GM08714 (cell line): ENCODE data around the gene ASCL2.

Experiments
- H3K4me3 ChIP-seq: fragments of 200-500 bp; sonication (Bioruptor generic); 2 replicates; pipeline ENCODE4 v1.5.1; 2014; ENCODE audit warnings: mild to moderate bottlenecking, low read length, inconsistent platforms
- ZNF274 ChIP-seq: IDR thresholded peaks from 2 replicates; pipeline ENCODE4 v1.6.1; 2012; ENCODE audit warnings: mild to moderate bottlenecking, low read depth, low read length

ASCL2 gene

DNA sequence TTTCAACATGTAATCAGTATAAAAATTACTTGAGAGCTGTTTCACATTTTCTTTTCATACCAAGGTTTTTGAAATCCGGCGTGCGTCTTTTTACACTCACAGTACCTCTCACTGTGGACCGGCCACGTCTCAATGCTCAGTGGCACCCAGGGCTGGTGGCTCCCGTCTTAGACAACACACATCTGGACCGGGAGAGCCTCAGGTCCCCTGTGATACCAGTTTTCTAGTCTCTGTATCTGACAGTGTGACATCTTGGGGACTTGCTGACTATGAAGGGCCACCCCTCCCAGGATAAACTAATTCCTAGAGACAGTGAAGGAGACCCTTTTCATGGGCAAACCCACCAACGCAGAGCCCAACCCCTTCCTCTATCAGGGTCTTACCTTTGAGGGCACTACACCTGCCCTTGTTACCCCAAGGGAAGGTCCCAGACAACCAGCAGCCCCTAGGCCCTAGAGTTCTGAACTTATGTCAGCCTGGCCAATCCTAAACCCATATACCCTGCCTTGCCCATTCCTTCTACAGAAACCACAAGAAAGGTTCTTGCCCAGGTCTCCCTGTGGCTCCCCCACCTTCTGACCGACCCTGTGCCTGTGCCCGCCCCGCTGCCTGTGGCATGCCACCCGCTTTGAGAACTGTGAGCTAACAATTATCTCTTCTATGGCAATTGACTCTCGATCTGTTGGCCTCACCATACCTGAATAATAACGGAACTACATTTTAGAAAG is 6.1 kb upstream of the ASCL2 start:
- no peak overlapping the region for H3K4me3 ChIP-seq
- TF ChIP-seq ZNF274, result no peak

- H3K4me3 ChIP-seq, result no peak overlapping the region
- TF ChIP-seq ZNF274, result no peak
Observed at GRCh38 chr11:2275334-2276279, 5.2 kb upstream of the ASCL2 start.

DNA sequence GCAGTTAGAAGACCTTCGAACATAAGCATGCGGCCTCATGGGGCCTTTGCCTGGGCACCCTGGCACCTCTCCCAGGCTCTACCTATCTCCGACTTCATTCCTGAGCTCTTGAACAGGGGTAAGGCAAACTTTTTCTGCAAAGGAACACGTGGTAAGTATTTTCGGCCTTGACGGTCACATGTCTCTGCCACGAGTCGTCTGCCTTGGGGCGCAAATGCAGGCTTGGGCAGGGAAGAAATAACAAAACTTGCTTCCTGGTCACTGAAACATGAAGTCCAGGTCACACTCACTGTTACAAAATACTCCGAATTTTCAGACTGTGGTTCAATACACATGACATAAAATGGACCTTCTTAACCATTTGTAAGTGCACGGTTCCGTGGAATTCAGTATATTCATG is 3.4 kb upstream of the ASCL2 start:
- no peak overlapping the region for H3K4me3 ChIP-seq
- no peak for TF ChIP-seq ZNF274

DNA sequence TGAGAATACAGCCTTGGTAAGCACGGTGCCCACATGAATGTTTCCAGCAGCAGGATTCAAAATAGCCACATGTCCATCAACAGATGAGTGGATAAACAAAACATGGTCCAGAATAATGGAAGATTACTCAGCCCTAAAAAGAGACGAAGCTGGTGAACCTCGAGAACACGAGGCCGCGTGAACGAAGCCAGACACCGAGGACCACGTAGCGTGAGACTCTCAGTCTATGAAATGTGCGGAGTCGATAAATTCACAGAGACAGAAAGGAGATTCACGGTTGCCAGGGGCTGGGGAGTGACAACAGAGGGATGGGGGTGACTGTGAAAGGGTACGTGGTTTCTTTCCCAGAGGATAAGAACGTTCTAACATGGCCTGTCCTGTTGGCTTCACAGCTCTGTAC is 2.9 kb upstream of the ASCL2 start:
- TF ChIP-seq ZNF274, result no peak

DNA sequence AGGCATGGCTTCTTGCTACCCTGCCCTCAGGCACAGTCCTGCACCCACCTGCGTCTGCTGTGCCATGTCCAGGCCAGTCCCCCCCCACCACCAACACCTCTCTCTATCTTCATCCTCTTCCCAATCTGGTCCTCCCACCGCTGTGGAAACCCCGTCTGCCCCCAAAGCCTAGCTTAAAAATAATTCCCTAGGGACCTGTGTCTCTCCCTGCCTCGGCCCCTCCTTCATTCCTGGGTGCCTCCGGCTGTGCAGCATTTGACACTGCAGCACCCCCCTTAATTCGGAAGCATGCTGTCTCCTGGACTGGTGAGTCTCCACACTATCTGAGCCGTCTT is 2.5 kb upstream of the ASCL2 start:
- no peak overlapping the region for H3K4me3 ChIP-seq
- no peak for TF ChIP-seq ZNF274

More for the DNA sequence above, 2.9 kb upstream of the ASCL2 start:
- H3K4me3 ChIP-seq, result no peak overlapping the region

GRCh38 chr11:2272228-2272945 is 2.0 kb upstream of the ASCL2 start:
- no peak for TF ChIP-seq ZNF274
- H3K4me3 ChIP-seq, result no peak overlapping the region

- H3K4me3 ChIP-seq, result no peak overlapping the region
Observed at GRCh38 chr11:2271327-2272227, 1.2 kb upstream of the ASCL2 start.

DNA sequence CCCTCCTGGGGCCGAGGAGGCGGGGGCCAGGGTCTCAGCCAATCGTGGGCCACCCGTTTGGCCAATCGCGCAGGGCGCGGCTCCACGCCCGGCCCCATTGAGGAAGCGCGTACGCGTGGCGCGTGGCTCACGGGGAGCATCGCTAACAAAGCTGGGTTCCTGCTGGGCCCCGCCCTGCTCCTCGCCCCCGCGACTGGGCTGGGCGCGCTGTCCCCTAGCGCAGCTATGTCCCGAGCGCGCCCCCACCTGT is 614 bp upstream of the ASCL2 start:
- TF ChIP-seq ZNF274, result no peak
- H3K4me3 ChIP-seq, result no peak overlapping the region

More at GRCh38 chr11:2271327-2272227, 1.2 kb upstream of the ASCL2 start:
- no peak for TF ChIP-seq ZNF274

DNA sequence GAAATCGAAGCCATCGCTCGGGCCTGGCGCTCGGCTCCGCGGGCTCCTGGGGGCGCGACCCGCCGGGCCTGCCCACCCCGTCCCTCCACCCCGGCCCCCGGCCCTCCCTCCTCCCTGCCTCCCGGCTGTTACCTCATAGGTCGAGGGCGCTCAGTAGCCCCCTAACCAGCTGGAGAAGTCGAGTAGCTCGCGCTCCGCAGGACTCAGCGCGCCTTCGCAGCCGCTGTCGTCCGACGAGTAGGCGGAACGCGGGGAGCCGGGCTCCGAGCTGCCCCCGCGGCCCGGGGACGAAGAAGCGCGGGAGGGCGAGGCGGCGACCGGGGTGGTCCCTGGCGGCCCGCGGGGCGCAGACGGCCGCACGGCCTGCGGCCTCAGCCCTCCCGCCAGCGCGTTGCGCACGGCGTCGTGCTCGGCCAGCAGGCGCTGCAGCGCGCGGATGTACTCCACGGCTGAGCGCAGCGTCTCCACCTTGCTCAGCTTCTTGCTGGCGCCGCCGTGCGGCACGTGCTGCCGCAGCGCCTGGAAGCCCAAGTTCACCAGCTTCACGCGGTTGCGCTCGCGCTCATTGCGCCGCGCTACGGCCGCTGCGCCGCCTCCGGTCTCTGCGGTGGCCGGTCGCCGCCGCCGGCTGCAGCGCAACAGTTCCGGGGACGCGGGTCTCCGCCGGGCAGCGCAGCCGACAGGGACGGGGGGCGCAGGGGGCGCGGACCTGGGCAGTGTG is 627 bp downstream of the ASCL2 start:
- no peak overlapping the region for H3K4me3 ChIP-seq
- TF ChIP-seq ZNF274, result no peak

- H3K4me3 ChIP-seq, result peak overlapping the region; percentile 5; the same call in 1 of the 2 replicates
- TF ChIP-seq ZNF274, result no peak
Observed at GRCh38 chr11:2268729-2269600, 1.4 kb downstream of the ASCL2 start.

DNA sequence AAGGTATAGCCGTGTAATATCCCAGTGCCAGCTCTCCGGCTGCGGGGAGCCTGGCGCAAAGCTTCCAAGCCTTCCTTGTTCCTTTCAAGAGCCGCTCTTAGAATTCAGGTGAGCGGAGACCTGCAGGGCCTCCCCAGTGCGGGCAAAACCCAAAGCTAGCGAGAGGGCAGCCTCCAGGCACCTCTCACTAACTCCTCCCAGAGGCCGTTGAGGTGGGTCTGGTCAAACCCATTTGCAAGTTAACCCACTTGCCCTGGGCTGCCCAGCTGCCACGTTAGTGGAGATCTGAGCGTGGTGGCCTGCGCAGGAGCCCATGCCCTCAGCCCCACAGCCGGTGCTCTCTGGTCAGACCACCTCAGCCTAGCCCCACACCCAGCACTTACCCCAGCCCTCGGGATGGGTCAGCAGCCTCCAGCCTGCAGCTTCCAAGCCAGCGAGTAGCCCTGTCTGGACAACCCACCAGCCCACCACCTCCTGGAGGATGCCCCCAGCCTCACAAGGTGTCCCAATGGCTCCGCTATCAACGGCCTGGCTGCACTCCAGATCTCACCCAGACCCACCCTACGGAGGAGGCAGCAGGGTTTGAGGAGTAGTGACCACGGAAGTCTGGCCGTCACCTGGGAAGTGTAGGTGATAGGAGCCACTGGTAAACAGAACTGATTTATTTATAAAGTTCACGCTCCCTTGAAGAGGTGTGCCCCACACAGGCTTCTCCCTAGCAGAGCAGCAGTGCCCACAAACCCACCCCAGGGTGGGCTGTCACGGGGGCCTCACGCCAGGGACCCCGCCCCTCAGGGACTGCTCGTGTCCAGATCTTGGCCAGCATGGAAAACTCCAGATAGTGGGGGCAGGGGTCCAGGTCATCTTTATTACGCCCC is 2.3 kb downstream of the ASCL2 start:
- TF ChIP-seq ZNF274, result no peak
- H3K4me3 ChIP-seq, result no peak overlapping the region
